Activated effector memory CD4-positive, alpha-beta T cell treated with anti-CD3 and anti-CD28 coated beads, Interleukin-2, amount 50 U/mL, for 16 hours (primary cell): ENCODE results near the gene DDR2.
"Not testable (repeated sequence)": the region's sequence is repeated elsewhere in the genome, so short reads cannot be mapped to it uniquely, and the experiment has no call there.

Source experiments
- DNase-seq: peaks from one replicate; pipeline ENCODE4 v3.0.0-alpha.2; 2020

The DDR2 gene

GRCh38 chr1:162728573-162728972 is 96.3 kb downstream of the DDR2 start:
- DNase-seq: no peak

DNA sequence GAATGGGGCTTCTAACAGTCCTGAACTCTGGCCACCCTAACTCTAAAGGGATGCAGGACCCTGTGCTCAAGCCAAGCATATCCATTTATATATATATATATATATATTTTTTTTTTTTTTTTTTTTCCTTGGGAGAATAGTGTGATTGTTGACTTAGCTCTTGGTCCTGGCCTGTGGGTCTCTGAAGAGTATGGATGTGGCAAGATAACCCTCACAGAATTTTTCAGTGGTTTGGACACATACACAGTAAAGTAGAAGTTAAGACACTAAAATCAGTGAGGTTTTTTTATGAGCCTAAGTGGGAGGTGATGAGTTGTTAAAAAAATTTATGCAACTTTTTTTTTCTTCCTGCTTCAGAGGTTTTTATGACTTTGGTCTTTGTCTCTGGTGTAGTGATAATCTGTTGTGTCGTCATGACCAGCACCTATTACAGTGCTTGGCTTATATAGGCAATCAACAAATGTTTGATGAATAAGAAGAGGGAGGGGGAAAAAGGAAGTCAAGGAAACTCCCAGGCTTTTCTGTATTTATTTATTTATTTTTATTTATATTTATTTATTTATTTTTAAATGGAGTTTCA is 97.0 kb downstream of the DDR2 start:
- DNase-seq: not testable (repeated sequence)

- no peak for DNase-seq
Observed at GRCh38 chr1:162732094-162732493, 99.8 kb downstream of the DDR2 start.

- no peak for DNase-seq
Observed at GRCh38 chr1:162732566-162733335, 100.5 kb downstream of the DDR2 start.

DNA sequence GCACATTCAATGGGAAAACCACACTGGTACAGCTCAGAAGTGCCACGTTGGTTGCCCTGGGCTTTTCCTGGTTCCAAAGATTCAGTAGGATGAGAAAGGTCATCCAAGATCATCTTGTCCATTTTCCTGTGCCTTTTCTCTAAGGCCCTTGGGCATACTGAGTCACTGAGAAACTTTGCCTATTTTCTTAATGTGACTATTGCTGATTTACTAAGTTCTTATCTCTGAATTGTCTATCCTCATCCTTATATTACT is 101.0 kb downstream of the DDR2 start:
- DNase-seq: no peak

- DNase-seq: no peak
Observed at GRCh38 chr1:162734047-162734446, 101.8 kb downstream of the DDR2 start.

DNA sequence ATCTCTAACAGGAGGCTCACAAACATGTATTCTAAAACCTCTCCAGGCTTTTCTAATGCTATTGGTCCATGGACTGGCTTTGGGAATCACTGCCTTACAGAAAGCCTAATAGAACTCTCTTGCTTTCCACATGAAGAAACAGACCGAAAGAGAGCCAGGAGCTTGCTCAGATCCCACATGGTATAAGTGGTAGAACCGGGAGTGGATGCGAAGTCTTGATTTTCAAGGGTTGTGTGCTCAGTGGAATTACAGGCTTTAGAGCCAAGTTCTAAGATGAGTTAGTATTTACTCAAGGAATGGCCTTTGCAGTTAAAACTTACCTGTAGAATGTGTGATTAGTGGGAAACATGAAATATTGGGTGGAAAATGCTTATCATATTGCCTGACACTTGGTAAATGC is 103.9 kb downstream of the DDR2 start:
- DNase-seq: no peak

DNA sequence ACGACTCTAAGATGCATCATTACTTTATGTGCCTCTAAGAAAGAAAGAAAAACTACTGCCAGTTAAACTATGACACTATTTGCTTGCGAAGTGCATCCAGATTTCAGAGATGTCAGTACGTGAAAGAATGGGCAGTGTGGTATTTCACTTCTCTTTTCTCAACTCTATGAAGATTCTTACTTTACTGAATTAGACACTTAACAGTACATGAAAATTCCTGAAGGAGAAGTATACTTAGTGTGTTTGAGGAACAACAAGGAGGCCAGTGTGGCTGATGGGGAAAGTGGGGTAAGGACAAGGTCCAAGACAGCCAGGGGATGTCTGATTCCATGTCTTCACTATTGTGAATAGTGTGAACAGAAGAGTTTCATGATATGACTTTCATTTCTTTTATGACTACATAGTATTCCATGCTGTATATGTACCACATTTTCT is 104.4 kb downstream of the DDR2 start:
- DNase-seq: no peak

GRCh38 chr1:162740755-162741154 is 108.5 kb downstream of the DDR2 start:
- no peak for DNase-seq

- no peak for DNase-seq
Observed at GRCh38 chr1:162741574-162741973, 109.3 kb downstream of the DDR2 start.

DNA sequence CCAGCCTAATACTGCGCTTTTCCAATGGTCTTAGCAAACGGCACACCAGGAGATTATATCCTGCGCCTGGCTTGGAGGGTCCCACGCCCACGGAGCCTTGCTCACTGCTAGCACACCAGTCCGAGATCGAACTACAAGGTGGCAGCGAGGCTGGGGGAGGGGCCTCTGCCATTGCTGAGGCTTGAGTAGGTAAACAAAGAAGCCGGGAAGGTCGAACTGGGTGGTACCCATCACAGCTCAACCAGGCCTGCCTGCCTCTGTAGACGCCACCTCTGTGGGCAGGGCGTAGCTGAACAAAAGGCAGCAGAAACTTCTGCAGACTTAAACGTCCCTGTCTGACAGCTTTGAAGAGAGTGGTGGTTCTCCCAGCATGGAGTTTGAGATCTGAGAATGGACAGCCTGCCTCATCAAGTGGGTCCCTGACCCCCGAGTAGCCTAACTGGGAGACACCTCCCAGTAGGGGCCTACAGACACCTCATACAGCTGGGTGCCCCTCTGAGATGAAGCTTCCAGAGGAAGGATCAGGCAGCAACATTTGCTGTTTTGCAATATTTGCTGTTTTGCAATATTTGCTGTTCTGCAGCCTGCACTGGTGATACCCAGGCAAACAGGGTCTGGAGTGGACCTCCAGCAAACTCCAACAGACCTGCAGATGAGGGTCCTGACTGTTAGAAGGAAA is 114.1 kb downstream of the DDR2 start:
- DNase-seq: not testable (repeated sequence)

DNA sequence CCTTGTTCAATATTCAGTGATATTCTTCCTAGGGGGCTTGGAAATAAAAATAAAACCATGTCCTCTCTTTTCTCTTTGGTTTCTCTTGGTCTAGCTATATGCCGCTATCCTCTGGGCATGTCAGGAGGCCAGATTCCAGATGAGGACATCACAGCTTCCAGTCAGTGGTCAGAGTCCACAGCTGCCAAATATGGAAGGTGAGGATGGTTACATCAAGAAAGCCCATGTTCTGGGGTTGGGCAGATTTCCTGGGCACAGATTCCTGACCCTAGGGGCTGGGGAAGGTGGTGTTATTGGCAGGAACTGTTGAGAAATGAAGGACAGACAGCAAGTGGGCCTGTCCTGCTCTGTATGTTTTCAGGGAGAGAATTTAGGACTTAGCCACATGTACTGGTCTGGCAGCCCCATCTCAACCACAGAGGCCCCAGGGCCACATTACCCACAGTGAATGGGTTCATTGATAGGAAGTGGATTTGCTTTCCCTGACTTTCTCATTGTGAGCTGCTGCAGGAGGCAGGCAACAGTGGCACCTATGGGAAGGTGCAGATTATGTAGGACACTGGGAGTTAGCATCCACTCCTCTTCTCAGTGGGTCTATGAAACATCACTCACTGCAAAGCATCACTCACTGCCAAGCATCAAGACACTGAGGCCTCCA is 120.9 kb downstream of the DDR2 start:
- DNase-seq: no peak

GRCh38 chr1:162753998-162754585 is 121.8 kb downstream of the DDR2 start:
- no peak for DNase-seq

DNA sequence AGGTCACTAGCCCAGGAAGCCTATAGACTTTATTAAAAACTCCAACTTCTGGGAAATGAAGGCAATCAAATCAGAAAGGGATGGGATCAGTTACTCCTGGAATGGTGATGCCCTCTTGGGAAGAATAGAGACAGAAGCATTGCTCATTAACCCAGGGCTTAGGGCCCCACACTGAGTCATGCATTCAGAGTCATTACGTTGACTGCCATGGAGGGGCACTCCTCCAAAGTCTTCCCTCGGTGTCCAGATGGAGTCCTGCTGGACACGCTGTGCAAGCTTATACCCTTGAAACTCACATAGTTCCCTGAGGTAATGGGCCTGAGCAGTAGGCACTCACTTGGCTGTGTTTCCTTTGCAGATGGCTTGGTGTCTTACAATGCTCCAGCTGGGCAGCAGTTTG is 123.0 kb downstream of the DDR2 start:
- no peak for DNase-seq

DNA sequence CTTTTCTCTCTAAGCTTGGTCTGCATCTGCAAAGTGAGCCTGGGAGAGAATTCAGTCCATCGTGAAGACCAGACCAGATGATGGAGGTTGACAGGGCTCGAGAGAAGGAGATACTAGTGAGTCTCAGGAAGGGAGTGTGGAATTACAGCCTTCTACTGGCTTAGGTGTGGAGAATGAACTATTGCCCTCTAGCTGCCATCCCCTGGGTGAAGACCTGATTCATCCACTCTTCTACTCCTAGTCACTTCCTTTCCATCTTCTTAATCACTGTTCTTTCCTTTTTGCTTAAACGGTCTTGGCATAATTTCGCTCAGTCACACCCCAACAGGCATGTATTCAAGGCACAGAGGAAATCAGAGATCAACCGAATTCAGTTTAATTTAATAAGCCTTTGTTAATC is 124.3 kb downstream of the DDR2 start:
- no peak for DNase-seq

DNA sequence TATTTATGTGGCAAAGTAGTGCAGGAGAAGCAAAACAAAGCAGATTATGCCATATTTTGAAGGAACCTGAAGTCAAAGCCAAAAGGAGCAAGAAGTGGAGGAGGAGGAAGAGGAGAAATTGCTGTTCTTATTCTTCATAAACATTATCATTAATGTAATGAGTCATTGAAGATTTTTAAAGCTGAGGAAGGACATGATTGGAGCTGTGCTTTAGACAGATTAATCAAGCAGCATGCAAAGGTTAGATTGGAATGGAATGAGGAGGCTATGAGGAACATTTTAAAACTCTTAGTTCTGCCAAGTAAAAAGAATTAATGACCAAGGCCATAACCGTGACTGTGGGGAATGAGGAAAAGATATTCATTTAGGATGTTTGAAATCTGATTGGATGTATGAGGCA is 125.2 kb downstream of the DDR2 start:
- DNase-seq: no peak

GRCh38 chr1:162765788-162766187 is 133.5 kb downstream of the DDR2 start:
- DNase-seq: no peak

- no peak for DNase-seq
Observed at GRCh38 chr1:162772571-162773154, 140.4 kb downstream of the DDR2 start.

GRCh38 chr1:162774007-162774406 is 141.7 kb downstream of the DDR2 start:
- DNase-seq: no peak

- DNase-seq: no peak
Observed at GRCh38 chr1:162779043-162779442, 146.8 kb downstream of the DDR2 start.

- DNase-seq: no peak
Observed at GRCh38 chr1:162782671-162783070, 150.4 kb downstream of the DDR2 start.

DNA sequence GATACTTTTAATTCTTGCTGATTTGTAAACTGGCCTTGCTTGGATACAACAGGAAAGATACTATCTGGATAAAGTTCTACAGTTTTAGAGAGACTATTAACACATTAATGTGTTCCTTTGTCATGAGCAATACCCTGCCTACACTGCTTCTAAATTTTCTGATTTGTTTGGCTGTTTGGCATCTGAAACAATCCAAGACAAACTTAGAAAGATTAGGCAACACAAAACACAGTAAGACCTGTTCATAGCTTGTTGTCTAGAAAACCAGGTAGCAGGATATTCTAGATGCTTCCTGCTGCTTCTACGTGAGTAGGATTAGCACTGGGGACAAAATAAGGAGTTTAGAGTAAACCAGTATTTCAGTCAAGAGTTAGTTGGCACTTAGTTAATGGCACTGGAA is 152.7 kb downstream of the DDR2 start:
- not testable (repeated sequence) for DNase-seq

GRCh38 chr1:162788783-162789182 is 156.5 kb downstream of the DDR2 start:
- not testable (repeated sequence) for DNase-seq
